K562 (cell line): ENCODE measurements around the gene ADGRG1. TPM values are rescaled to one million over a fixed set of nuclear protein-coding genes. Genes with fewer than 3 reads are reported as not detected.

Experiments
- ADNP ChIP-seq: fragments of 200-800 bp; sonication (Bioruptor generic); IDR thresholded peaks from 2 replicates; pipeline ENCODE4 v1.6.1; 2016; ENCODE audit warnings: missing genetic modification characterization, missing compliant biosample characterization
- CHAMP1 ChIP-seq: fragments of 450-650 bp; IDR thresholded peaks from 2 replicates; pipeline ENCODE4 v1.6.1; 2016; ENCODE audit warnings: mild to moderate bottlenecking
- GABPB1 ChIP-seq: sonication (generic); formaldehyde crosslinking; IDR thresholded peaks from 2 replicates; pipeline ENCODE4 v1.8.0; 2022; ENCODE audit warnings: mild to moderate bottlenecking, missing genetic modification reagents
- GATA2 ChIP-seq: sonication (generic); formaldehyde crosslinking; IDR thresholded peaks from 2 replicates; pipeline ENCODE4 v1.4.0; 2020; ENCODE audit warnings: mild to moderate bottlenecking, missing genetic modification reagents
- GTF2E2 ChIP-seq: fragments of 200-800 bp; sonication (Bioruptor generic); IDR thresholded peaks from 2 replicates; pipeline ENCODE4 v1.6.1; 2016; ENCODE audit warnings: missing genetic modification characterization, missing compliant biosample characterization
- GTF2F1 ChIP-seq: IDR thresholded peaks from 2 replicates; pipeline ENCODE4 v1.6.1; 2011; ENCODE audit warnings: low read depth, low read length, improper control_type of control experiment
- HNRNPL ChIP-seq: fragments of 200-400 bp; formaldehyde crosslinking; IDR thresholded peaks from 2 replicates; pipeline ENCODE4 v1.6.1; 2017; ENCODE audit warnings: low read depth, mild to moderate bottlenecking, low read length
- MAFF ChIP-seq: IDR thresholded peaks from 2 replicates; pipeline ENCODE4 v1.6.1; 2012; ENCODE audit warnings: low read length, improper control_type of control experiment
- MAFG ChIP-seq: fragments of 450-650 bp; conservative IDR thresholded peaks from 2 replicates; pipeline ENCODE4 v1.6.1; 2016; ENCODE audit warnings: missing genetic modification characterization, missing compliant biosample characterization
- MCM2 ChIP-seq: fragments of 450-650 bp; IDR thresholded peaks from 2 replicates; pipeline ENCODE4 v1.6.1; 2017; ENCODE audit warnings: low read depth, mild to moderate bottlenecking
- MECOM ChIP-seq: fragments of 250-450 bp; sonication (Bioruptor Pico); IDR thresholded peaks from 2 replicates; pipeline ENCODE4 v1.8.0; 2022; ENCODE audit warnings: inconsistent platforms
- PCBP2 ChIP-seq: fragments of 200-400 bp; formaldehyde crosslinking; IDR thresholded peaks from 2 replicates; pipeline ENCODE4 v1.6.1; 2018; ENCODE audit warnings: low read length, low read depth, mild to moderate bottlenecking, moderate library complexity; ENCODE audit not compliant: poor library complexity, severe bottlenecking
- SFPQ ChIP-seq: fragments of 200-400 bp; formaldehyde crosslinking; IDR thresholded peaks from 2 replicates; pipeline ENCODE4 v1.6.1; 2017; ENCODE audit warnings: mild to moderate bottlenecking, low read depth, low read length, moderate library complexity
- SMAD2 ChIP-seq: fragments of 150-350 bp; IDR thresholded peaks from 2 replicates; pipeline ENCODE4 v1.6.1; 2014; ENCODE audit warnings: low read depth, mild to moderate bottlenecking, low read length
- SRSF1 ChIP-seq: fragments of 200-400 bp; formaldehyde crosslinking; IDR thresholded peaks from 2 replicates; pipeline ENCODE4 v1.6.1; 2017; ENCODE audit warnings: mild to moderate bottlenecking, low read depth, low read length, moderate library complexity
- TFAP4 ChIP-seq: sonication (generic); formaldehyde crosslinking; IDR thresholded peaks from 2 replicates; pipeline ENCODE4 v1.8.0; 2022; ENCODE audit warnings: missing genetic modification reagents, mild to moderate bottlenecking, moderate library complexity, borderline replicate concordance
- USF1 ChIP-seq: sonication (generic); formaldehyde crosslinking; IDR thresholded peaks from 2 replicates; pipeline ENCODE4 v1.9.0; 2022; ENCODE audit warnings: mild to moderate bottlenecking, missing genetic modification reagents
- WHSC1 ChIP-seq: IDR thresholded peaks from one replicate; pipeline ENCODE4 v1.6.1; 2012; ENCODE audit warnings: low read length, control low read depth, inconsistent platforms
- ZBTB43 ChIP-seq: sonication (generic); formaldehyde crosslinking; IDR thresholded peaks from 2 replicates; pipeline ENCODE4 v1.8.0; 2023; ENCODE audit warnings: mild to moderate bottlenecking, missing genetic modification reagents
- ZNF134 ChIP-seq: fragments of 250-450 bp; sonication (Bioruptor Pico); conservative IDR thresholded peaks from 2 replicates; pipeline ENCODE4 v1.4.0; 2020
- ZNF444 ChIP-seq: fragments of 250-450 bp; sonication (Bioruptor Pico); IDR thresholded peaks from 2 replicates; pipeline ENCODE4 v1.4.0; 2020; ENCODE audit warnings: mild to moderate bottlenecking, moderate library complexity
- ZSCAN29 ChIP-seq: fragments of 450-650 bp; IDR thresholded peaks from 2 replicates; pipeline ENCODE4 v1.6.1; 2017
- polyA plus RNA-seq, 8 experiments: library from polyadenylated mRNA; depleted of rRNA in 4 of 8; stranded (reverse) in 5 of 8; unstranded in 3 of 8; fragments of >200 nt; fragmentation: Nextera tagmentation in 2 of 8; fragmentation: Illumina TruSeq in 1 of 8; extraction: Ambion mirVana in 2 of 8; extraction: Trizol in 1 of 8; gene quantifications; 2 replicates each; pipeline versions ENCODE4 v1.2.1 to v1.2.3, GENCODE V29; 2011 to 2014; ENCODE audit warnings: inconsistent platforms in 1 of 8, missing spikeins in 1 of 8
- total RNA-seq, 7 experiments: library from RNA; depleted of rRNA in 6 of 7; stranded (reverse); fragments of >200 nt in 6 of 7; fragmentation: Illumina TruSeq in 2 of 7; extraction: Trizol in 2 of 7; gene quantifications; 2 replicates each; pipeline versions ENCODE4 v1.2.1 to v1.2.3, GENCODE V29; 2011 to 2021; ENCODE audit warnings: low replicate concordance in 1 of 7

The ADGRG1 gene
- total and polyA plus RNA-seq, 9 of the 15 experiments (the other 6 are each of a cell fraction or from before 2014, with no cell fraction given) = 0.04 to 0.31 (median 0.16) TPM; not detected in 6

GRCh38 chr16:57667526-57668262 is 39.3 kb downstream of the ADGRG1 start (continued):
- no peak for TF ChIP-seq SFPQ
- TF ChIP-seq TFAP4 (CRISPR knock-in tag) = peak; percentile 76; the same call in 1 of the 2 replicates
- no peak for TF ChIP-seq GTF2F1
- no peak for TF ChIP-seq ZSCAN29
- TF ChIP-seq HNRNPL = peak; percentile 27; the same call in 1 of the 2 replicates
- TF ChIP-seq SMAD2 = no peak
- TF ChIP-seq GATA2 = no peak
- no peak for TF ChIP-seq ZNF444 (CRISPR knock-in tag)
- TF ChIP-seq WHSC1 = no peak
- TF ChIP-seq USF1 (CRISPR knock-in tag) = no peak
- peak; percentile 52; the same call in 1 of the 2 replicates for TF ChIP-seq MECOM (CRISPR knock-in tag)
- peak; percentile 39; the same call in 1 of the 2 replicates for TF ChIP-seq GABPB1 (CRISPR knock-in tag)
- 0 out of 2 replicates have a peak, but pooled peaks have one; percentile 33 for TF ChIP-seq MAFG
- TF ChIP-seq CHAMP1 = no peak
- TF ChIP-seq MAFF = no peak
- TF ChIP-seq MCM2 = no peak
- TF ChIP-seq ZNF134 (CRISPR knock-in tag) = 0 out of 2 replicates have a peak, but pooled peaks have one; percentile 39
- TF ChIP-seq ZBTB43 (CRISPR knock-in tag) = no peak
- TF ChIP-seq SRSF1 = no peak
- TF ChIP-seq PCBP2 = no peak
- no peak for TF ChIP-seq ADNP (tag)
- TF ChIP-seq GTF2E2 = peak; percentile 91
